H1 (cell line): Measurements from ENCODE around the gene TMEM255A. TPM values are rescaled to one million over a fixed set of nuclear protein-coding genes. Genes with fewer than 3 reads are reported as not detected.

Experiments
- CTCF ChIA-PET: fragments of 300-600 bp; sonication (Branson Sonifier 250); formaldehyde crosslinking; loops from one replicate; lab custom pipeline; 2021; ENCODE audit not compliant: partially characterized antibody; lab: Charles Lee
- POLR2A ChIA-PET: fragments of 300-600 bp; sonication (Branson Sonifier 250); formaldehyde crosslinking; loops from one replicate; lab custom pipeline; 2021; ENCODE audit warnings: inconsistent platforms; ENCODE audit not compliant: partially characterized antibody; lab: Charles Lee
- DNase-seq, 2 experiments: peaks; one replicate each; pipeline versions ENCODE4 v3.0.0 to v3.0.0-alpha.2; 2010 to 2022; ENCODE audit warnings: low spot score in 2 of 2, low read depth in 1 of 2, mixed read lengths in 1 of 2
- FAIRE-seq: peaks from 2 replicates; lab custom pipeline; 2011; peaks lifted over from hg19 to GRCh38; lab: Jason Lieb, UNC
- H2AFZ ChIP-seq: 2 replicates; pipeline ENCODE4 v1.8.1; 2012; ENCODE audit warnings: low read length, inconsistent platforms
- H2AK5ac ChIP-seq: 2 replicates; pipeline ENCODE4 v1.6.1; 2013; ENCODE audit warnings: low read depth, low read length
- H2BK120ac ChIP-seq: replicated peaks from 2 replicates; pipeline ENCODE3; 2013; ENCODE audit warnings: low read depth, low read length, inconsistent platforms
- H2BK12ac ChIP-seq: 2 replicates; pipeline ENCODE4 v1.6.1; 2013; ENCODE audit warnings: low read depth, low read length
- H2BK15ac ChIP-seq: 2 replicates; pipeline ENCODE4 v1.6.1; 2013; ENCODE audit warnings: low read length
- H2BK20ac ChIP-seq: 2 replicates; pipeline ENCODE4 v1.6.1; 2013; ENCODE audit warnings: low read length
- H2BK5ac ChIP-seq: 2 replicates; pipeline ENCODE4 v1.6.1; 2013; ENCODE audit warnings: low read depth, low read length
- H3K14ac ChIP-seq: 2 replicates; pipeline ENCODE4 v1.6.1; 2013; ENCODE audit warnings: inconsistent platforms; ENCODE audit not compliant: insufficient read length
- H3K18ac ChIP-seq: 2 replicates; pipeline ENCODE4 v1.6.1; 2013; ENCODE audit warnings: low read length; ENCODE audit errors: extremely low read depth
- H3K23ac ChIP-seq: 2 replicates; pipeline ENCODE4 v1.6.1; 2013; ENCODE audit warnings: inconsistent platforms; ENCODE audit not compliant: insufficient read length
- H3K23me2 ChIP-seq: 2 replicates; pipeline ENCODE4 v1.6.1; 2013; ENCODE audit warnings: low read depth, low read length
- H3K27ac ChIP-seq: 2 replicates; pipeline ENCODE4 v1.6.1; 2011; ENCODE audit warnings: low read depth, low read length, inconsistent platforms
- H3K27me3 ChIP-seq, 4 experiments: replicated peaks in 1 of 4; 1 replicate in 1 of 4; 2 replicates in 3 of 4; pipeline versions ENCODE4 v1.6.1 to v1.8.1; 2011 to 2013; ENCODE audit warnings: low read length in 3 of 4, mild to moderate bottlenecking in 3 of 4, inconsistent platforms in 2 of 4, mixed read lengths in 2 of 4, moderate library complexity in 1 of 4; ENCODE audit not compliant: control insufficient read depth in 3 of 4, insufficient read depth in 3 of 4; ENCODE audit errors: extremely low read depth in 1 of 4
- H3K36me3 ChIP-seq, 4 experiments: 2 replicates each; pipeline versions ENCODE4 v1.6.1 to v1.8.1; 2011 to 2013; ENCODE audit warnings: mild to moderate bottlenecking in 4 of 4, low read length in 3 of 4, moderate library complexity in 2 of 4, control low read depth in 1 of 4, inconsistent platforms in 1 of 4; ENCODE audit not compliant: insufficient read depth in 4 of 4, control insufficient read depth in 2 of 4
- H3K4ac ChIP-seq: replicated peaks from 2 replicates; pipeline ENCODE3; 2013; ENCODE audit warnings: low read length, low read depth, mixed read lengths, inconsistent platforms; ENCODE audit not compliant: insufficient read length
- H3K4me1 ChIP-seq, 4 experiments: replicated peaks in 1 of 4; 1 replicate in 1 of 4; 2 replicates in 3 of 4; pipeline versions ENCODE4 v1.6.1 to v1.8.1; 2011 to 2013; ENCODE audit warnings: low read length in 3 of 4, inconsistent platforms in 2 of 4, mixed read lengths in 1 of 4; ENCODE audit not compliant: insufficient read depth in 4 of 4, control insufficient read depth in 3 of 4
- H3K4me2 ChIP-seq, 2 experiments: 2 replicates each; pipeline versions ENCODE4 v1.6.1 to v1.8.1; 2011 to 2013; ENCODE audit warnings: low read depth in 2 of 2, low read length in 2 of 2, control low read depth in 1 of 2, inconsistent platforms in 1 of 2, mild to moderate bottlenecking in 1 of 2; ENCODE audit not compliant: insufficient read depth in 1 of 2
- H3K4me3 ChIP-seq, 4 experiments: fragments of 200-600, 300-600 bp in 1 of 4; sonication (generic), shearing (Covaris generic), sonication (Bioruptor Twin) in 1 of 4; 2 replicates each; pipeline versions ENCODE4 v1.5.1 to v1.8.1; 2011 to 2016; ENCODE audit warnings: low read length in 4 of 4, low read depth in 3 of 4, control low read depth in 2 of 4, inconsistent platforms in 2 of 4, mild to moderate bottlenecking in 2 of 4, mixed read lengths in 1 of 4, moderate library complexity in 1 of 4; ENCODE audit not compliant: insufficient read depth in 2 of 4; ENCODE audit errors: extremely low read depth in 1 of 4
- H3K56ac ChIP-seq: replicated peaks from 2 replicates; pipeline ENCODE3; 2013; ENCODE audit warnings: low read depth, mild to moderate bottlenecking, mixed read lengths, low read length, inconsistent platforms; ENCODE audit not compliant: insufficient read length
- H3K79me1 ChIP-seq: 2 replicates; pipeline ENCODE4 v1.6.1; 2013; ENCODE audit warnings: low read depth, low read length, control low read depth
- H3K79me2 ChIP-seq, 2 experiments: 2 replicates each; pipeline versions ENCODE4 v1.6.1 to v1.8.1; 2012 to 2013; ENCODE audit warnings: low read length in 2 of 2, mild to moderate bottlenecking in 2 of 2, inconsistent platforms in 1 of 2; ENCODE audit not compliant: insufficient read depth in 2 of 2, control insufficient read depth in 1 of 2
- H3K9ac ChIP-seq, 4 experiments: replicated peaks in 1 of 4; 1 replicate in 1 of 4; 2 replicates in 3 of 4; pipeline versions ENCODE4 v1.6.1 to v1.8.1; 2011 to 2013; ENCODE audit warnings: low read depth in 3 of 4, low read length in 3 of 4, control low read depth in 2 of 4, mild to moderate bottlenecking in 2 of 4, moderate library complexity in 2 of 4, inconsistent platforms in 1 of 4; ENCODE audit errors: extremely low read depth in 1 of 4
- H3K9me3 ChIP-seq, 2 experiments: 2 replicates each; pipeline versions ENCODE4 v1.6.1 to v1.8.1; 2012 to 2013; ENCODE audit warnings: mild to moderate bottlenecking in 2 of 2, moderate library complexity in 2 of 2, control low read depth in 1 of 2, inconsistent platforms in 1 of 2, low read depth in 1 of 2, low read length in 1 of 2, mixed read lengths in 1 of 2; ENCODE audit not compliant: insufficient read depth in 2 of 2
- H4K20me1 ChIP-seq, 2 experiments: replicated peaks in 1 of 2; 2 replicates each; pipeline versions ENCODE3 to v1.8.1; 2011 to 2013; ENCODE audit warnings: inconsistent platforms in 2 of 2, low read length in 2 of 2, mild to moderate bottlenecking in 1 of 2; ENCODE audit not compliant: insufficient read depth in 2 of 2, control insufficient read depth in 1 of 2
- H4K5ac ChIP-seq: 2 replicates; pipeline ENCODE4 v1.6.1; 2013; ENCODE audit warnings: low read length, low read depth, mixed read lengths, inconsistent platforms; ENCODE audit not compliant: insufficient read length
- H4K8ac ChIP-seq: 2 replicates; pipeline ENCODE4 v1.8.0; 2013; ENCODE audit warnings: mild to moderate bottlenecking, moderate library complexity, low read length, inconsistent platforms; ENCODE audit not compliant: insufficient read depth; ENCODE audit errors: extremely low read depth
- H4K91ac ChIP-seq: replicated peaks from 2 replicates; pipeline ENCODE3; 2013; ENCODE audit warnings: low read length, mixed read lengths, inconsistent platforms; ENCODE audit not compliant: insufficient read length
- CHD2 ChIP-seq: IDR thresholded peaks from 2 replicates; pipeline ENCODE4 v1.6.1; 2012; ENCODE audit warnings: low read length, improper control_type of control experiment
- CREB1 ChIP-seq: IDR thresholded peaks from 2 replicates; pipeline ENCODE4 v1.6.1; 2012; ENCODE audit warnings: inconsistent platforms
- CTCF ChIP-seq, 3 experiments: IDR thresholded peaks; 1 replicate in 2 of 3; 2 replicates in 1 of 3; pipeline versions ENCODE4 v1.5.1 to v1.6.1; 2011; ENCODE audit warnings: low read length in 3 of 3, mild to moderate bottlenecking in 3 of 3, inconsistent platforms in 2 of 3, low read depth in 1 of 3, moderate library complexity in 1 of 3; ENCODE audit not compliant: insufficient read depth in 1 of 3; ENCODE audit errors: control extremely low read depth in 1 of 3
- EP300 ChIP-seq, 2 experiments: IDR thresholded peaks; 1 replicate in 1 of 2; 2 replicates in 1 of 2; pipeline ENCODE4 v1.6.1; 2011 to 2012; ENCODE audit warnings: low read depth in 2 of 2, low read length in 2 of 2, mild to moderate bottlenecking in 2 of 2, borderline replicate concordance in 1 of 2, inconsistent platforms in 1 of 2, moderate library complexity in 1 of 2
- EZH2 ChIP-seq: fragments of 200-600 bp; sonication (generic); IDR thresholded peaks from 2 replicates; pipeline ENCODE4 v1.7.1; 2012; ENCODE audit warnings: low read depth, mild to moderate bottlenecking, moderate library complexity, low read length, inconsistent platforms; ENCODE audit not compliant: severe bottlenecking
- JUN ChIP-seq: IDR thresholded peaks from 2 replicates; pipeline ENCODE4 v1.6.1; 2011; ENCODE audit warnings: low read depth, mild to moderate bottlenecking, improper control_type of control experiment, low read length
- KDM5A ChIP-seq: fragments of 200-600 bp; IDR thresholded peaks from 2 replicates; pipeline ENCODE4 v1.7.1; 2012; ENCODE audit warnings: mild to moderate bottlenecking, low read length, inconsistent platforms, mixed read lengths
- PHF8 ChIP-seq: fragments of 200-600 bp; sonication (generic); conservative IDR thresholded peaks from 2 replicates; pipeline ENCODE4 v1.7.1; 2012; ENCODE audit warnings: low read depth, mild to moderate bottlenecking, inconsistent platforms, low read length, moderate library complexity
- ZNF274 ChIP-seq: IDR thresholded peaks from 2 replicates; pipeline ENCODE4 v1.7.0; 2012; ENCODE audit warnings: low read length, borderline replicate concordance; ENCODE audit errors: extremely low read depth
- WGBS, 2 experiments: shearing (Covaris generic) in 1 of 2; methylation state at CpG; one replicate each; pipeline versions ENCODE4 v1.1.6 to v1.1.7; 2013 to 2015; ENCODE audit warnings: low lambda C conversion rate in 2 of 2, mixed read lengths in 2 of 2, inconsistent platforms in 1 of 2, low coverage in 1 of 2, missing lambda C conversion rate in 1 of 2; ENCODE audit not compliant: insufficient replicate concordance in 2 of 2, insufficient coverage in 1 of 2, insufficient read length in 1 of 2; ENCODE audit errors: extremely low coverage in 1 of 2, missing lambda C conversion rate in 1 of 2; 5-methylcytosine and 5-hydroxymethylcytosine counted together
- polyA plus RNA-seq, 7 experiments: library from polyadenylated mRNA; depleted of rRNA in 3 of 7; stranded (reverse) in 5 of 7; unstranded in 2 of 7; fragments of >200 nt in 5 of 7; fragments of 200-250 nt in 2 of 7; gene quantifications; 1 replicate in 5 of 7; 2 replicates in 1 of 7; 4 replicates in 1 of 7; pipeline versions ENCODE4 v1.2.1 to v1.2.3, GENCODE V29; 2011 to 2013; ENCODE audit warnings: missing spikeins in 2 of 7, mixed read lengths in 2 of 7
- total RNA-seq: library from RNA; stranded (reverse); fragmentation: NEBNext Ultra II Directional; extraction: Animal tissue kit (Norgen Biotek cat#: 25700); gene quantifications from 2 replicates; pipeline ENCODE4 v1.2.1, GENCODE V29; 2021

Gene TMEM255A
- total and polyA plus RNA-seq, 2 of the 8 experiments (the other 6 are each of a cell fraction or from before 2014, with no cell fraction given): 0.73 to 2.3 TPM

GRCh38 chrX:120271218-120271617 lies 40.0 kb downstream of the TMEM255A start:
- H3K36me3 ChIP-seq: no peaks in the 10 kb centered on the region
- 100% methylated on average over 2 of the region's 2 CpGs; no CpG with 5 or more reads in 1 of the 2 experiments for WGBS, 2 experiments
- no peak overlapping the region for H3K14ac ChIP-seq
- ChIA-PET CTCF (no interaction called here), POLR2A (no interaction called here)
- TF ChIP-seq CTCF (IDR thresholded peaks at IDR 0.05; ENCODE audit: control extremely low read depth in 1 of 3, insufficient read depth in 1 of 3, low read depth in 1 of 3, low read length in 3 of 3): no peak
- TF ChIP-seq EP300 (IDR thresholded peaks at IDR 0.05; ENCODE audit: borderline replicate concordance in 1 of 2, low read depth in 2 of 2, low read length in 2 of 2): no peak
- no peak for TF ChIP-seq KDM5A
- no peak for TF ChIP-seq ZNF274
- no peak for TF ChIP-seq CHD2
- no peak for TF ChIP-seq JUN
- no peak for TF ChIP-seq CREB1
- TF ChIP-seq PHF8: no peak
- TF ChIP-seq EZH2: no peak
- no peak overlapping the region for H3K4ac ChIP-seq
- DNase-seq (no peak), FAIRE-seq (no peak)
- H3K4me1 ChIP-seq: peaks cover 0 to 5% (median 0%) of the 10 kb centered on the region in 4 experiments; a peak in 2 of 7 replicates
- H3K23ac ChIP-seq: no peak overlapping the region
- no peaks in the 10 kb centered on the region for H4K20me1 ChIP-seq
- no peak overlapping the region for H2BK5ac ChIP-seq
- H3K9ac ChIP-seq: no peak overlapping the region
- no peak overlapping the region for H4K8ac ChIP-seq
- no peak overlapping the region for H3K18ac ChIP-seq
- no peak overlapping the region for H2AFZ ChIP-seq
- no peak overlapping the region for H3K4me2 ChIP-seq
- H2BK15ac ChIP-seq: no peak overlapping the region
- no peaks in the 10 kb centered on the region for H3K79me2 ChIP-seq
- no peak overlapping the region for H3K56ac ChIP-seq
- no peak overlapping the region for H4K91ac ChIP-seq
- no peak overlapping the region for H2BK20ac ChIP-seq
- H3K27ac ChIP-seq: no peak overlapping the region
- H3K27me3 ChIP-seq: 0 out of 7 replicates have a peak, but pooled peaks cover 0 to 3% (median 0%) of the 10 kb centered on the region in 4 experiments
- no peaks in the 10 kb centered on the region for H3K23me2 ChIP-seq
- H3K4me3 ChIP-seq: no peak overlapping the region
- no peak overlapping the region for H2AK5ac ChIP-seq
- H2BK12ac ChIP-seq: no peak overlapping the region
- no peak overlapping the region for H2BK120ac ChIP-seq
- H3K79me1 ChIP-seq: no peaks in the 10 kb centered on the region
- H3K9me3 ChIP-seq: no peaks in the 10 kb centered on the region
- H4K5ac ChIP-seq: no peak overlapping the region
